ENCODE measurements around the gene CPED1. TPM values are rescaled to one million over a fixed set of nuclear protein-coding genes. Genes with fewer than 3 reads are reported as not detected.

Gene CPED1
- total RNA-seq, 2 experiments from 2014 or later = not detected

DNA sequence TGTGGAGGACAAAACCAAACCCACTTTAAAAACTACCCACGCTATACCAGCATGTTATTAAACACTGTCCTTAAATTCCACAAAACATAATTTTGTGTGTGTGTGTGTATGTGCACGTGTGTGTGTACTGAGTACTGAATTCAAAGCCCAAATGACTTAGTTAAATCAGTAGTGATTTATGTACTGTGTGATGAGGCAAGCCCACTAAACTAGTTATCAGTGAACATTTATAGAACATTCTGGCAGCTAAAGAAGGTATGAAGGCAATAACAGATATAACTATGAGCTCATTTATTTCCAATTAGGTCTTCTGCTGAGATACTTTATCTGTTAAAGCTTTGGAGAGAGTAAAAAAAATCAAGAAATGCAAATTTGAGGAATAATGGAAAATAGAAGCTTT lies 115.1 kb downstream of the CPED1 start:
- Mint-ChIP-seq H3K4me1 (ENCODE audit: low read depth) (no peaks in the 10 kb centered on the region), H3K9me3 (no peaks in the 10 kb centered on the region), H3K36me3 (ENCODE audit: low read depth) (no peaks in the 10 kb centered on the region), H3K4me3 (no peak overlapping the region), H3K27ac (no peak overlapping the region), H3K27me3 (peaks cover 2% of the 10 kb centered on the region)
- intact Hi-C loops (cut with micrococcal nuclease) = loop anchor here (10.0 kb wide), 1 partner anchor 59 kb away; no protein-coding TSS in a partner anchor
- DNase-seq (no peak), ATAC-seq (no peak)
- TF ChIP-seq, protein P1, sequence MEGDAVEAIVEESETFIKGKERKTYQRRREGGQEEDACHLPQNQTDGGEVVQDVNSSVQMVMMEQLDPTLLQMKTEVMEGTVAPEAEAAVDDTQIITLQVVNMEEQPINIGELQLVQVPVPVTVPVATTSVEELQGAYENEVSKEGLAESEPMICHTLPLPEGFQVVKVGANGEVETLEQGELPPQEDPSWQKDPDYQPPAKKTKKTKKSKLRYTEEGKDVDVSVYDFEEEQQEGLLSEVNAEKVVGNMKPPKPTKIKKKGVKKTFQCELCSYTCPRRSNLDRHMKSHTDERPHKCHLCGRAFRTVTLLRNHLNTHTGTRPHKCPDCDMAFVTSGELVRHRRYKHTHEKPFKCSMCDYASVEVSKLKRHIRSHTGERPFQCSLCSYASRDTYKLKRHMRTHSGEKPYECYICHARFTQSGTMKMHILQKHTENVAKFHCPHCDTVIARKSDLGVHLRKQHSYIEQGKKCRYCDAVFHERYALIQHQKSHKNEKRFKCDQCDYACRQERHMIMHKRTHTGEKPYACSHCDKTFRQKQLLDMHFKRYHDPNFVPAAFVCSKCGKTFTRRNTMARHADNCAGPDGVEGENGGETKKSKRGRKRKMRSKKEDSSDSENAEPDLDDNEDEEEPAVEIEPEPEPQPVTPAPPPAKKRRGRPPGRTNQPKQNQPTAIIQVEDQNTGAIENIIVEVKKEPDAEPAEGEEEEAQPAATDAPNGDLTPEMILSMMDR (IDR thresholded peaks at IDR 0.05) = no peak
- POLR2A ChIA-PET = no interaction called here
- CTCF ChIA-PET = no interaction called here

- no peak overlapping the region for H3K4me3 Mint-ChIP-seq
- no peaks in the 10 kb centered on the region for H3K4me1 Mint-ChIP-seq (ENCODE audit: low read depth)
- ATAC-seq (no peak), DNase-seq (no peak)
- intact Hi-C loops (cut with micrococcal nuclease) = loop anchor here (5.0 to 10.0 kb wide), 2 partner anchors 60 to 298 kb away; no protein-coding TSS in a partner anchor
- peaks cover 2% of the 10 kb centered on the region for H3K27me3 Mint-ChIP-seq
- H3K9me3 Mint-ChIP-seq = no peaks in the 10 kb centered on the region
- ChIA-PET CTCF (interaction anchor here (1.0 kb wide), 1 partner anchor 118 kb away, joined by 3 read pairs; no protein-coding TSS in a partner anchor), POLR2A (no interaction called here)
- H3K36me3 Mint-ChIP-seq (ENCODE audit: low read depth) = no peaks in the 10 kb centered on the region
- no peak overlapping the region for H3K27ac Mint-ChIP-seq
- TF ChIP-seq, protein P1 (IDR thresholded peaks at IDR 0.05) = no peak
Observed at GRCh38 chr7:121105262-121105661, 116.8 kb downstream of the CPED1 start.

- TF ChIP-seq, protein P1 (IDR thresholded peaks at IDR 0.05) = peak; percentile 75
- ChIA-PET CTCF (interaction anchor here (0.5 to 2.2 kb wide), 17 partner anchors 8 to 886 kb away, joined by 3 to 30 read pairs (median 4); partner anchors contain the start of gene CPED1), POLR2A (no interaction called here)
- H3K4me1 Mint-ChIP-seq (ENCODE audit: low read depth) = no peaks in the 10 kb centered on the region
- intact Hi-C loops (cut with micrococcal nuclease) = loop anchor here (2.0 to 10.0 kb wide), 3 partner anchors 63 to 301 kb away; no protein-coding TSS in a partner anchor
- no peak overlapping the region for H3K4me3 Mint-ChIP-seq
- H3K27ac Mint-ChIP-seq = no peak overlapping the region
- no peaks in the 10 kb centered on the region for H3K36me3 Mint-ChIP-seq (ENCODE audit: low read depth)
- peaks cover 6% of the 10 kb centered on the region for H3K27me3 Mint-ChIP-seq
- no peaks in the 10 kb centered on the region for H3K9me3 Mint-ChIP-seq
- DNase-seq = no peak
- ATAC-seq = peak; percentile 82
Observed at GRCh38 chr7:121107923-121108498, 119.5 kb downstream of the CPED1 start.

DNA sequence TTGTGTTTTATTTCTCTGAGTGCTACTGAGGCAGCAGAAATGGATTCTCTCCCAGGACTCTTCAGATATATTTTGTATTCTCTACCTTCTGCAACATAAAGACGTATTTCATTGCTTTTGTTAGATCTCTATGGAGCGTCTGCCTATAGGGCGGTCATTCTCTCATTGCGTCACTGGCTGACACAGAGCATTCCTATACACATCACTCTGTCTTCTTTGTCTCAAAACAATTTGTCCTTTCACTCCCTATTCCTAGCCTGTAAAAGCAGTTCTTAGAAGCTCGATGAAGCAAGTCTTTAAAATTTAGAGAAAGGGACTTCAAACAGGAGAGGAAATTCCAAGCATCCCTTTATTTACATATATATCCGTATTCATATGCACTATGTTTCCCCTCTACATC lies 120.6 kb downstream of the CPED1 start:
- ChIA-PET CTCF (interaction anchor here (1.0 to 1.6 kb wide), 5 partner anchors 8 to 885 kb away, joined by 3 to 7 read pairs (median 6); no protein-coding TSS in a partner anchor), POLR2A (no interaction called here)
- no peak overlapping the region for H3K27ac Mint-ChIP-seq
- no peak overlapping the region for H3K4me3 Mint-ChIP-seq
- no peaks in the 10 kb centered on the region for H3K4me1 Mint-ChIP-seq (ENCODE audit: low read depth)
- H3K27me3 Mint-ChIP-seq = peaks cover 6% of the 10 kb centered on the region
- DNase-seq (no peak), ATAC-seq (no peak)
- TF ChIP-seq, protein P1 (IDR thresholded peaks at IDR 0.05) = no peak
- no peaks in the 10 kb centered on the region for H3K9me3 Mint-ChIP-seq
- no peaks in the 10 kb centered on the region for H3K36me3 Mint-ChIP-seq (ENCODE audit: low read depth)
- intact Hi-C loops (cut with micrococcal nuclease) = loop anchor here (5.0 to 10.0 kb wide), 2 partner anchors 64 to 302 kb away; no protein-coding TSS in a partner anchor

GRCh38 chr7:121113288-121113687 lies 124.8 kb downstream of the CPED1 start:
- ChIA-PET CTCF (interaction anchor here (0.8 kb wide), 1 partner anchor 124 kb away, joined by 3 read pairs; no protein-coding TSS in a partner anchor), POLR2A (interaction anchor here (1.2 kb wide), 1 partner anchor 11 kb away, joined by 3 read pairs; no protein-coding TSS in a partner anchor)

More at GRCh38 chr7:121113288-121113687, 124.8 kb downstream of the CPED1 start:
- no peak for DNase-seq
- Mint-ChIP-seq H3K27ac (no peak overlapping the region), H3K4me1 (ENCODE audit: low read depth) (no peaks in the 10 kb centered on the region), H3K9me3 (no peaks in the 10 kb centered on the region), H3K36me3 (ENCODE audit: low read depth) (no peaks in the 10 kb centered on the region), H3K4me3 (no peak overlapping the region), H3K27me3 (peaks cover 6% of the 10 kb centered on the region)
- no peak for ATAC-seq
- TF ChIP-seq, protein P1 (IDR thresholded peaks at IDR 0.05) = no peak
- intact Hi-C loops (cut with micrococcal nuclease) = no loop called here

Measured in activated CD8-positive, alpha-beta T cell treated with anti-CD3 and anti-CD28 coated beads for 36 hours (primary cell).